ENCODE measurements around the gene GAA. TPM values are rescaled to one million over a fixed set of nuclear protein-coding genes. Genes with fewer than 3 reads are reported as not detected.
"Not testable (repeated sequence)": the region's sequence is repeated elsewhere in the genome, so short reads cannot be mapped to it uniquely, and the experiment has no call there.

Gene GAA
- total and polyA plus RNA-seq, 5 experiments from 2014 or later: 7.9 to 51.3 (median 13.0) TPM

DNA sequence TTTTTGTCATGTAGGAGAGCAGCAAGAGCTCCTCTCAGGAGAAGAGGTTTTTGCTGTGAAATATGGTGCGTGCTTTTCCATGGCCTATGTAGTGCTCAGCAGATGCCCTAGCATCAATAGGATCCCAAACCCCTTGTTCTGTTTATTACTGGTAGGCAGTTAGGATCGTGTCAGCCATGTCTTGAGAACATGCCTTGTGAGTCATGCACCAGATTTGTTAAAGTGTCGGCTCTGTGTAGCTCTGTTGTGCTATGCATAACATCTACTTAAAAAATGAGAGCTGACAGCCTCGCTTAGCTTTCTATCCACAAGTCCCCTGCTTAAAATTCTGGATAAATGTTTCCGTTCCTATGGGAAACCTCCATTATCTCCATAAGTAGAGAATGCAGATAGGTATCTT is 50.0 kb downstream of the GAA start:
- H3K9me3 Mint-ChIP-seq: peaks cover 0 to 12% (median 3%) of the 10 kb centered on the region in 9 donors
- POLR2A ChIA-PET: no interaction called here
- H3K4me1 Mint-ChIP-seq: peaks cover 9 to 38% (median 27%) of the 10 kb centered on the region in 4 donors
- H3K4me3 Mint-ChIP-seq: peak overlapping the region in 1 of 10 donors; percentile 26
- H3K36me3 Mint-ChIP-seq: no peaks in the 10 kb centered on the region
- no peak overlapping the region for H3K27ac Mint-ChIP-seq
- H3K27me3 Mint-ChIP-seq: no peaks in the 10 kb centered on the region
- ATAC-seq (no peak), DNase-seq (no peak)

DNA sequence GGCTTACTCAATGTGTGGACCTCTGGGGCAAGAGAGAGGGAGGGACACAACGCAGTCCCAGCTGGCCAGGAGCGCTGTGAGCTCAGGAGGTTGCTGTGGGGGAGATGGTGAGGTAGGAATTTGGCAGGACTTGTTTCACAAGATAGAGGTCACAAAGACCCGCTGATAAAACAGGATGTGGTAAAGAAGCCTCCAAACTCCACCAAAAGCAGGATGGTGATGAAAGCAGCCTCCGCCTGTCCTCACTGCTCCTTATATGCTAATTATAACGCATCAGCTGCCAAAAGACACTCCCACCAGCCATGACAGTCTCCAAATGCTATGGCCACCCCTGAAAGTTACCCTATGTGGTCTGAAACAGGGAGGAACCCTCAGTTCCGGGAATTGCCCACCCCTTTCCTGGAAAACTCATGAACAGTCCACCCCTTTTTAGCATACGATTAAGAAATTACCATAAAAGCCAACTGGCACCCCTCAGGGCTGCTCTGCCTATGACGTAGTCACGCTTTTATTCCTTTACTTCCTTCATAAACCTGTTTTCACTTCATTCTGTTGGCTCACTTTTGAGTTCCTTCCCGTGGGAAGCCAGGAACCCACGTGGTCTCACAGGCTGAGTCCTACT is 50.8 kb downstream of the GAA start:
- Mint-ChIP-seq H3K27ac (peak overlapping the region in 5 of 10 donors; percentile 19 to 71 (median 27)), H3K9me3 (peaks cover 0 to 12% (median 3%) of the 10 kb centered on the region in 9 donors), H3K4me3 (peak overlapping the region in 1 of 10 donors; percentile 65), H3K4me1 (peaks cover 6 to 37% (median 23%) of the 10 kb centered on the region in 4 donors), H3K36me3 (no peaks in the 10 kb centered on the region), H3K27me3 (no peaks in the 10 kb centered on the region)
- POLR2A ChIA-PET: no interaction called here
- ATAC-seq: no peak
- peak in 1 of 10 donors; percentile 11 for DNase-seq

- POLR2A ChIA-PET: interaction anchor here (0.6 kb wide), 1 partner anchor 107 kb away, joined by 3 read pairs; the partner anchor contains the start of gene RNF213
- peaks cover 0 to 12% (median 3%) of the 10 kb centered on the region in 9 donors for H3K9me3 Mint-ChIP-seq
- no peaks in the 10 kb centered on the region for H3K36me3 Mint-ChIP-seq
- peaks cover 5 to 32% (median 18%) of the 10 kb centered on the region in 4 donors for H3K4me1 Mint-ChIP-seq
- DNase-seq (no peak), ATAC-seq (no peak)
- H3K27me3 Mint-ChIP-seq: no peaks in the 10 kb centered on the region
- H3K4me3 Mint-ChIP-seq: no peak overlapping the region
- peak overlapping the region in 1 of 10 donors; percentile 29 for H3K27ac Mint-ChIP-seq
Measured at GRCh38 chr17:80153004-80153403, 51.6 kb downstream of the GAA start.

DNA sequence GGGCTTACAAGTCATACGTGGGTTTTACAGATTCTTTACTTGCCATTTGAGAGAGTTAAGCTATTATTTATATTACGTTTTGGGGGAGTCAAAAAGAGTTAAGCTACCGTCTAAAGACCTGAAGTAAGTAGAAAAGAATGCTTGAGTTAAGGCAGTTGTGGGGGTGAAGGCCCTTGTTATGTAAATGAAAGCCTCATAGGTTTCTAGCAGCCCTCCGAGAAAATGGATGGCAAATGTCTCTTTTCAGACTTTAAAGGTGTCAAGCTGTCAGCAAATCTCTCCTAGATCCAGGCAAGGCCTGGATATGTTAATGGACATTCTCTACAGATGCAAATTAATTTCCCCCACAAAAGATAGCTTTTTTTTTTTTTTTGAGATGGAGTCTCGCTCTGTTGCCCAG is 52.8 kb downstream of the GAA start:
- Mint-ChIP-seq H3K27me3 (no peaks in the 10 kb centered on the region), H3K27ac (no peak overlapping the region), H3K4me3 (no peak overlapping the region), H3K9me3 (peaks cover 0 to 12% (median 3%) of the 10 kb centered on the region in 9 donors), H3K36me3 (no peaks in the 10 kb centered on the region), H3K4me1 (peaks cover 3 to 21% (median 14%) of the 10 kb centered on the region in 4 donors)
- no peak for ATAC-seq
- POLR2A ChIA-PET: no interaction called here
- no peak for DNase-seq

GRCh38 chr17:80155600-80155999 is 54.2 kb downstream of the GAA start:
- H3K27me3 Mint-ChIP-seq, POLR2A ChIA-PET, ATAC-seq, H3K27ac Mint-ChIP-seq, DNase-seq, H3K36me3 Mint-ChIP-seq, H3K4me3 Mint-ChIP-seq: not testable (repeated sequence)
- peaks cover 3 to 17% (median 16%) of the 10 kb centered on the region in 4 donors for H3K4me1 Mint-ChIP-seq
- peaks cover 0 to 12% (median 3%) of the 10 kb centered on the region in 9 donors for H3K9me3 Mint-ChIP-seq

DNA sequence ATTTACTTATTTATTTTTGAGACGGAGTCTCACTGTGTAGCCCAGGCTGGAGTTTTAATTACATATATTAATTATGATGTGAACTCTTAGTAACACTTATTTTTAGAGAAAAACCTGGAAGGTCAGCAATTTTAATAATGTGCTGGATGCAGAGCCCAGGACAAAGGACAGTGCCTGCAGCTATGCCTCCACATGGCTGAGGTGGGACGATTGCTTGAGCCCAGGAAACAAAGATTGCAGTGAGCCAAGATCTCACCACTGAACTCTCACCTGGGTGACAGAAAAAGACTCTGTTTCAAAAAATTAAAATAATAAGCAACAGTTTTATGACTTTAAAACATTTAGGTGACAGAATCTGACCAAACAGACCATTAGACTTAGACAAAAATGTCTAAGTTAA is 57.5 kb downstream of the GAA start:
- no peak overlapping the region for H3K27ac Mint-ChIP-seq
- H3K36me3 Mint-ChIP-seq: no peaks in the 10 kb centered on the region
- POLR2A ChIA-PET: no interaction called here
- H3K27me3 Mint-ChIP-seq: peaks cover 2 to 20% (median 4%) of the 10 kb centered on the region in 5 donors
- no peak overlapping the region for H3K4me3 Mint-ChIP-seq
- H3K4me1 Mint-ChIP-seq: peaks cover 0 to 8% (median 3%) of the 10 kb centered on the region in 4 donors
- DNase-seq (no peak), ATAC-seq (no peak)
- H3K9me3 Mint-ChIP-seq: peaks cover 0 to 7% (median 2%) of the 10 kb centered on the region in 9 donors

DNA sequence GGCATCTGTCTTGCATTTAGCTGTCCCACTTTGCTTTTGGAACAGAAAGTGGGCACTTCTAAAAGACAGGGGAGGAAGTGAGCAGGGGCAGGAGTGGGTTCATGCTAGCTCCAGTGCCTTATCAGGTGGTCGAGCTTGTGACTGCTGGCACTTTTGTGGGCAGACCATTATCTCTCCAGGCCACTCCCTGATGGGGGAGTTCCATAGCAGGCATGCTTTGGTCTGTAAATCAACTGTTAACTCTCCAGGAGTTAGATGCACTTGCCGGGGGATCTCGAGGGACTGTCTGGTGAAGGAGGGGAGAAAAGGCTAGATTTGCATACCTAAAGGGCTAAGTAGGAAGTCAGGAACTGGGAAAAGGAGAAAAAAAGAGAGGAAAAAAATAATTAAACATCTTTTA is 59.2 kb downstream of the GAA start:
- Mint-ChIP-seq H3K9me3 (peaks cover 0 to 6% (median 2%) of the 10 kb centered on the region in 9 donors), H3K4me3 (no peak overlapping the region), H3K27ac (no peak overlapping the region), H3K4me1 (peaks cover 0 to 8% (median 2%) of the 10 kb centered on the region in 4 donors), H3K27me3 (peaks cover 2 to 28% (median 6%) of the 10 kb centered on the region in 5 donors), H3K36me3 (no peaks in the 10 kb centered on the region)
- POLR2A ChIA-PET: no interaction called here
- no peak for ATAC-seq
- DNase-seq: no peak

GRCh38 chr17:80163336-80163735 is 62.0 kb downstream of the GAA start:
- peaks cover 2 to 28% (median 6%) of the 10 kb centered on the region in 5 donors for H3K27me3 Mint-ChIP-seq
- no peak overlapping the region for H3K4me3 Mint-ChIP-seq
- no peaks in the 10 kb centered on the region for H3K9me3 Mint-ChIP-seq
- H3K4me1 Mint-ChIP-seq: peaks cover 0 to 8% (median 2%) of the 10 kb centered on the region in 4 donors
- no peaks in the 10 kb centered on the region for H3K36me3 Mint-ChIP-seq
- H3K27ac Mint-ChIP-seq: no peak overlapping the region
- no peak for DNase-seq
- POLR2A ChIA-PET: no interaction called here
- ATAC-seq: no peak

DNA sequence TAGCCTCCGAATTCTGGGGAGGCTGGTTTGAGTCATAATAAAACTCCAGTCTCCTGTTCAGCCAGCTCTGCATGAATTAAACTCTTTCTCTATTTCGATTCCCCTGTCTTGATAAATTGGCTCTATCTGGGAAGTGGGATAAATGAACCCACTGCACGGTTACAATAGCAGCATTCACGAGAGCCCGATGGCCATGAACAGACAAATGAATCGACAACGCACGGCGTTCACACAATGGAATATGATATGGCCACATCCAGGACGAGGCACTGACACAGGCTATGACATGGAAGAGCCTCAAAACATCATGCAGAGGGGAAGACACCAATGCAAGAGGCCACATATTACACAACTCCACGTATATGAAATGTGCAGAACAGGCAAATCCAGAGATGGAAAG is 62.8 kb downstream of the GAA start:
- Mint-ChIP-seq H3K4me3 (no peak overlapping the region), H3K27ac (no peak overlapping the region), H3K27me3 (peaks cover 5 to 28% (median 9%) of the 10 kb centered on the region in 5 donors), H3K4me1 (peaks cover 0 to 8% (median 2%) of the 10 kb centered on the region in 4 donors), H3K9me3 (no peaks in the 10 kb centered on the region), H3K36me3 (no peaks in the 10 kb centered on the region)
- ATAC-seq (no peak), DNase-seq (no peak)
- POLR2A ChIA-PET: no interaction called here

DNA sequence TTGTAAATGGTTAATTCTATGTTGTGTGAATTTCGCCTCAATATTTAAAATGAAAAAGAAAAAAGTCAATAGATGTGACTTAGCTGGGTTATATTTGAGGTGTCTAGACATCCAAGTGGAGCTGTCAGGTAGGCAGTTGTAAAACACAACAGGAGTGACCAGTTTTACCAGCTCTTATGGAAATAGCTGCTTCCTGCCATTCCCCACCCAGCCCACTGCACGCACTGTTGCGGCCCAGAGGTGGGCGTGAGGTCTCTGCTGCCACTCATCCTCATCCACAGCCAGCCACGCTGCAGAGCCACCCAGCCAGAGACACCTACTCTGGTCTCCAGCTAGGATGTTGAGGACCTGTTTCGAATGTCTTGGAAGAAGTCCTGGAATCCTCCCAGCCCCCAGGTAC is 65.1 kb downstream of the GAA start:
- no peaks in the 10 kb centered on the region for H3K36me3 Mint-ChIP-seq
- peaks cover 5 to 18% (median 6%) of the 10 kb centered on the region in 5 donors for H3K27me3 Mint-ChIP-seq
- DNase-seq (no peak), ATAC-seq (no peak)
- H3K4me3 Mint-ChIP-seq: no peak overlapping the region
- POLR2A ChIA-PET: no interaction called here
- no peaks in the 10 kb centered on the region for H3K9me3 Mint-ChIP-seq
- peaks cover 0 to 5% (median under 1%) of the 10 kb centered on the region in 4 donors for H3K4me1 Mint-ChIP-seq
- no peak overlapping the region for H3K27ac Mint-ChIP-seq

DNA sequence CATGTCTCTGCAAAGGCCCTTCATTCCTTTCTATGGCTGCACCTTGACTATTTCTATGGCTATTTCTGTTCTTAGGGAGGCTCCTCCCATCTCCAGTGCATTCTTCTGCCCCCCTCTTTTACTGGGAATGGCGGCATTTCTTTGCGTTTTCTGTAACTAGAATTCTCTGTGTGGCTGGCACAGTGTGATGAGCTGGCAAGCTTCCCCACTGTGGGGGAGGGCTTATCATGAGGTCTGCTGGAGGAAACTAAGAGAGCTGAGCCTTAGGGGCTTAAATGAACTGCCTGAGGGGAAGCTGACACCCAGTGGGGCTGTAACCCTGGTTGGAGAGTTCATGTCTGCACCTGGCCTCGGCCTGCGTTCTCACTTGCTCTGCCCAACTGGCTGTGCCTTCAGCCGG is 67.0 kb downstream of the GAA start:
- Mint-ChIP-seq H3K27me3 (peaks cover 4 to 8% (median 6%) of the 10 kb centered on the region in 5 donors), H3K36me3 (no peaks in the 10 kb centered on the region), H3K4me3 (no peak overlapping the region), H3K4me1 (peaks cover 0 to 6% (median under 1%) of the 10 kb centered on the region in 4 donors), H3K27ac (no peak overlapping the region), H3K9me3 (no peaks in the 10 kb centered on the region)
- POLR2A ChIA-PET: no interaction called here
- DNase-seq: no peak
- no peak for ATAC-seq

DNA sequence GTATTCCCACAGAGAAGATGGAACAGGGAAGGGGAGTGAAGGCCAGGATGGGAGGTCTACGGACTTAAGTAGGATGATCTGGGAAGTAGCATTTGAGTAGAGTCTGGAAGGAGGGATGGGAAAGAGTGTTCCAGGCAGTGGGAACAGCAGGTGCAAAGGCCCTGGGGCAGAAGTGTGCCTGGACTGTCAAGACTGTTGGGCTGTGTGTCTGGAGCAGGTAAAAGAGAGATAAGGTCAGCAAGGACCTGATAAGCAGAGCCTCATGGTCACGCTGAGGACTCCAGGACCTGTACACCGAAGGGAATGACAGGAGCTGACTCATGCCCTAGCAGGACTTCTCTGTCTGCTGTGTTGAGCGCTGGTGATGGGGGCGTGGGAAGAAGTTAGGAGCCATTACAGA is 67.7 kb downstream of the GAA start:
- H3K36me3 Mint-ChIP-seq: no peaks in the 10 kb centered on the region
- H3K4me1 Mint-ChIP-seq: peaks cover 0 to 6% (median under 1%) of the 10 kb centered on the region in 4 donors
- peaks cover 4 to 6% (median 5%) of the 10 kb centered on the region in 5 donors for H3K27me3 Mint-ChIP-seq
- no peak overlapping the region for H3K4me3 Mint-ChIP-seq
- ATAC-seq (no peak), DNase-seq (no peak)
- H3K9me3 Mint-ChIP-seq: no peaks in the 10 kb centered on the region
- POLR2A ChIA-PET: no interaction called here
- peak overlapping the region in 1 of 10 donors; percentile 49 for H3K27ac Mint-ChIP-seq
